HG02798 (cell line): ENCODE measurements around the gene VIPAS39.

ENCODE experiments used
- ATAC-seq: cut with Tn5 transposase; IDR thresholded peaks from one replicate; pipeline ENCODE4 v1.9.1; 2021; ENCODE audit warnings: mild to moderate bottlenecking; ENCODE audit not compliant: unreplicated experiment, poor library complexity

Gene VIPAS39

DNA sequence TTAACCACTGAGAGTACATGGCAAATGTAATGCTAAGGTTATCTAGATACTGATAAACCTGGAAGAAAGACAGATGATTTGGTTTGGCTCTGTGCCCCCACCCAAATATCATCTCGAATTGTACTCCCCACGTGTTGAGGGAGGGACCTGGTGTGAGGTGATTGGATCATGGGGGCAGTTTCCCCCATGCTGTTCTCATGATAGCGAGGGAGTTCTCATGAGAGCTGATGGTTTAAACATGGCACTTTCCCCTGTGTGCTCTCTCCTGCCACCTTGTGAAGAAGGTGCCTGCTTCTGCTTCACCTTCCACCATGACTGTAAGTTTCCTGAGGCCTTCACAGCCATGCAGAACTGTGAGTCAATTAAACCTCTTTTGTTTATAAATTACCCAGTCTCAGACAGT is 48.3 kb downstream of the VIPAS39 start:
- ATAC-seq = no peak

DNA sequence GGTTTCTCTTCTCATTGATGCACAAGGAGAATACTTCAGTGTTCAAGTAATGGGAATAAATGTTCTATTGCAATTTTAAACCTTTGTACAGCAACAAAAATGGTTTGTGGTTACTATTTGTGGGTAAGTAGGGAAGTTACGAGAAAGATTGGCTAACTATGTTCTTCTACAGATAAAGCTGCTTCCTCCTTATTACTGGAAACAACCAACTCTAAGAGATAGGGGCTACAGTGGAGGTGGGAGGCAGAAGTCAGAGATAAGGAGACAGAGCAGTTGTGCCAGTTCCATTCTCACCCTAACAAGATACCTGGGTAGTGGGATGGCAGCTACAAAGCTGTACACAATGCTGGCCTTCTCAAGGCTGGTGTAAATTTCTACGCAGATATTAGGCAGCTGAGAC is 50.2 kb downstream of the VIPAS39 start:
- ATAC-seq = no peak

DNA sequence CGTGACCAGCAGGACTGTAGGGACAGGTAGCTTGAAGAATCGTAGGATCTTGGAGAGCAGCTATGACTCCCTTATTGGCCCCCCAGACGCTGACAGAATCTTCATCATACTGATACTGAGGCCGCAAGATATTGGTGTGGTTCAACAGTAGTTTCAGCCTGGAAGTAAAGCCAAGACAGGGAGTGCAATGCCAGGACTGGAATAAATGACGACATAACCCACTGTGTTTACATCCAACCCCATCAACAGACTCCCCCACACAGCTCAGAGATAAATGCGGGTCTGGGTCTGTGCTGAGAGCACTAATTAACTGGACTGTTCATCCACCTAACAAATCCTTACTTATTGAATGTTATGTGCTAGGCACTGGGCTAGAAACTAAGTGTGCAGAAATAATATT is 50.7 kb downstream of the VIPAS39 start:
- ATAC-seq = no peak

DNA sequence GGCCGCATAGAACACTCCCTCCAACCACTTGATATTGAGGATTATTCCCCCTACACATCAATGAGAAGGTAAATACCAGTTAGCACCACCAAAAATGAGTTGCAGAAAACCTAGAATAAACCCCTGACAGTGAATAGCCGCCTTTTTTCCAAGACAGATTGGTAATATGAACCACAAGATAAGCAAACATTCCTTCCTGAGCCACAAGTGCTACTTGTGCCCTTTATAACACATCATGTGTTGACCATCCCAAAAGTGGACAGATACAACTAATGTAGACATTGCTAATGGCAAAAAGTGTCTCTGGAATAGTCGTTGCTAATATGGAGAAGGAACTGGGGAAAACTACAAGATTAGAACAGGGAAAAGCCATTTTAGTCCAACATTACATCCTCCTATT is 51.3 kb downstream of the VIPAS39 start:
- no peak for ATAC-seq

DNA sequence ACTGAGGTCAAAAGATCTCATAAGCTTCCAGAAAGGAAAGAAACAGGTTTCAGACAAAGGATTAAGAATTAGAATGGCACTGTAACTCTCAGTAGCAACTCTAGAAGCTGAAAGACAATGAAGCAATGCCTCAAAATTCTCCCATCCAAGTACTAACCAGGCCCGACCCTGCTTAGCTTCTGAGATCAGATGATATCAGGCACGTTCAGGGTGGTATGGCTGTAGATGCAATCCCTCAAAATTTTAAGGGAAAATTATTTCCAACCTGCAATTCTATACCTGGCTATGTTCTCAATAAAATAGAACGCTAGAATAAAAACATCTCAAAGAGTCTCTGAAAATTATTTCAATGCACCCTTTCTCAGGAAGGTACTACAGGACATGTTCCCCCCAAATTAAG is 53.6 kb downstream of the VIPAS39 start:
- ATAC-seq = no peak

DNA sequence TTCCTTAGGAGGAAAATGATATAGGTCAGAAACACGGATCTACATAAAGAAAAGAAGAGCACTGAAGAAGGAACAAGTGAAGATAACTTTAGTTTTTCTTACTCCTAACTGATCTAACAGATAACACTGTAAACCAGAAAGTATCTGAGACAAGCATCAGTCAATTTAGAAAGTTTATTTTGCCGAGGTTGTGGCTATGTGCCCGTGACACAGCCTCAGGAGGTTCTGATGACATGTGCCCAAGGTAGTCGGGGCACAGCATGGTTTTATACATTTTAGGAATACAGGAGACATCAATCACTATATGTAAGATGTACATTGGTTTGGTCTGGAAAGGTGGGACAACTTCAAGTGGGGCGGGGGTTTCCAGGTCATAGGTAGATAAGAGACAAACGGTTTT is 57.2 kb downstream of the VIPAS39 start:
- no peak for ATAC-seq

DNA sequence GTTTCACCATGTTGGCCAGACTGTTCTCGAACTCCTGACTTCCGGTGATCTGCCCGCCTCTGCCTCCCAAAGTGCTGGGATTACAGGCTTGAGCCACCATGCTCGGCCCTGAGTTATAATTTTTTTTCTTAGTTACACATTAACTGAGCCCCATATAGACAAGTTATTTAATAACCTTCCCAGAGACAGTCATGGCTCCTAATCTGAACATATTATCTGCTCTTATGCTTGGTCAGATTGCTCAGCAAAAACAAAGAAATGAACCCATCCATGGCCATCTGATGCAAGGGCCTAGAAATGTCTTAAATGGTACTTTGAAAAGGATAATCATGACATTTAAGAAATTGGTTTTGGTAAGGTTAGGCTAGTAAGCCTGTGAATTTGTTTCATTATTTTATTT is 67.2 kb downstream of the VIPAS39 start:
- ATAC-seq = no peak

DNA sequence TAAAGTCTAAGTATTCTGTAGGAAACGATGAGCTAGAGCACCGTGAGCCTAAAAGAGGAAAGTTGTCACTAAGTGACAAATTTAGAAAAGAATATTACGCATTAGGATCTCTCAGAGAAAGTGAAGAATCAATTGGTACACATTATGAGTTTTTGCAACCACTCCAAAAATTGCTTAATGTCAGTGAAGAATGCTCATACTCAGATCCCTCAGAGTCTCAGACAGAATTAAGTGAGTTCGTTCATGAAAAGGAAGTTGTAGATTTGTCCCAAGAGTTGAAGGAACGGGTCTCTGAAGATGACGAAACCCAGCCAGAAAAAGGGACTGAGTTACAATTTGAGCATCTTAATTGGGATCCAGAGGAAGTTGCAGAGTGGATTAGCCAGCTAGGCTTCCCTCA is 78.7 kb downstream of the VIPAS39 start:
- no peak for ATAC-seq

DNA sequence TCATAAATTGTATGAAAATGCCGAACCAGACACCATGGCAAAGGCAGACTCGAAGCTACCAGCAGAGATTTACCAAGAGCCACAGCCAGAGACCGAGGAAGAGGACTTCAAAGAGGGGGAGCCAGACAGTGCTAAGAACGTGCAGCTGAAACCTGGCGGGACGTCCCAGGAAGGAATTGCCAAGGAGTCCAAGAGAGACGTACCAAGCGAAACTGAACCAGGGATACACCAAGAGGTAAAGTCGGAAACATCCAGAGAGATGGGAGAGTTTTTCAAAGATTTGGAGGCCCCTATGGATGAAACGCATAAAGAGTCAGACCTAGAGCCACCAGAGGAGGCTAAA is 79.9 kb downstream of the VIPAS39 start:
- ATAC-seq = no peak

DNA sequence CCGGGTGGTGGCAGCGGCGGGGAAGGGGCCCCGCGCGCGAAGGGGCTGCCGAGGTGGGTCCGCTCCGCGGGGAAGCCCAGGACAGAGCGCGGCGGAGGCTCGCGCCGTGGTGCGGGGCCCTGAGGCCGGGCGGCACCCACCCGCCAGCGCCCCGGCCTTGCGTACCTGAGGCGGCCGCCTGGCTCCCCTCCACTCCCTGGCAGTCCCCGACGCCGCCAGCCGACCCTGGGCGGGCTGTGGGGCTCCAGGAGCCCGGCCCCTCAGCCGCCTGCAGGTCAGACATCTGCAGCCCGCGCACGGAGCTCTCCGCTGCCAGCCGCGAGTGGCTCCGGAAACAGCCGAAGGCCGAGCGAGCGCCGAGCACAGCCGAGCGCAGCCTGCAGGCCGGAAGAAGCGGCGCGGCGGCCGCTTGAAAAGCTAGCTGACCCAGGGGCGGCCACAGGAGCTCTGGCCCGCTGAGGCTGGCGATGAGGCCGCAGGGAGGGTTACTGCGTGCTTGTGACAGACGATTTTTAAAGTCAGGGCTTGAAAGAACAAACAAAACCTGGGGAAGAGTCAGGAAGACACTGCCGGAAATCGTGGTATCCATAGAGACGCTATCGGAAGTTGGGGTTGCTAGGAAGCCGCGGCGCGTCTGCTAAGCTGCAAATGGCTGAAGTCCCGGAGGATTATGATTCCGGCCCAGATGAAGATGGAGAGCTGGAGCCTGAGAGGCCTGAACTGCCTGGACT is 80.5 kb downstream of the VIPAS39 start, which contains the start of the genes SAMD15 and TMED8:
TSS of gene SAMD15 (plus strand) at position 609 of the 731 bp plus-strand sequence. CDS start at position 649, 40 bp downstream.
TSS of gene TMED8 (minus strand) at position 324 of the 731 bp plus-strand sequence. CDS start at position 283, 41 bp downstream.
- ATAC-seq = peak; percentile 92
